Epidermal melanocyte (primary cell): ENCODE results near the gene F3.

ENCODE experiments used
- DNase-seq: peaks from one replicate; pipeline ENCODE4 v3.0.0; 2011; ENCODE audit warnings: low spot score; ENCODE audit not compliant: insufficient read length

Gene F3

GRCh38 chr1:94553323-94553730 is 11.8 kb upstream of the F3 start:
- DNase-seq = no peak

GRCh38 chr1:94552071-94552586 is 10.6 kb upstream of the F3 start:
- no peak for DNase-seq

GRCh38 chr1:94551449-94551848 is 9.9 kb upstream of the F3 start:
- no peak for DNase-seq

- no peak for DNase-seq
Measured at GRCh38 chr1:94550800-94551241, 9.3 kb upstream of the F3 start.

- no peak for DNase-seq
Measured at GRCh38 chr1:94550396-94550795, 8.8 kb upstream of the F3 start.

GRCh38 chr1:94549706-94550105 is 8.1 kb upstream of the F3 start:
- no peak for DNase-seq

- peak; percentile 56 for DNase-seq
Measured at GRCh38 chr1:94544706-94545490, 3.3 kb upstream of the F3 start.

- DNase-seq = no peak
Measured at GRCh38 chr1:94543893-94544635, 2.5 kb upstream of the F3 start.

GRCh38 chr1:94543001-94543400 is 1.4 kb upstream of the F3 start:
- no peak for DNase-seq

- DNase-seq = no peak
Measured at GRCh38 chr1:94542088-94542870, 720 bp upstream of the F3 start.

- DNase-seq = no peak
Measured at GRCh38 chr1:94540440-94541245, 916 bp downstream of the F3 start.

GRCh38 chr1:94539496-94539895 is 2.1 kb downstream of the F3 start:
- DNase-seq = no peak

- no peak for DNase-seq
Measured at GRCh38 chr1:94538243-94538827, 3.2 kb downstream of the F3 start.

GRCh38 chr1:94537254-94537653 is 4.3 kb downstream of the F3 start:
- no peak for DNase-seq

- no peak for DNase-seq
Measured at GRCh38 chr1:94535879-94536278, 5.7 kb downstream of the F3 start.

- no peak for DNase-seq
Measured at GRCh38 chr1:94535095-94535494, 6.5 kb downstream of the F3 start.

GRCh38 chr1:94532077-94532476 is 9.5 kb downstream of the F3 start:
- no peak for DNase-seq

- no peak for DNase-seq
Measured at GRCh38 chr1:94531664-94532063, 9.9 kb downstream of the F3 start.

GRCh38 chr1:94530373-94530878 is 11.1 kb downstream of the F3 start:
- DNase-seq = no peak

GRCh38 chr1:94529416-94529815 is 12.1 kb downstream of the F3 start:
- DNase-seq = no peak
